Astrocyte of the spinal cord (primary cell): ENCODE data around the gene STXBP3.
A peak's percentile ranks its signal among the peaks of the same experiment; 100 is the strongest.

Source experiments
- DNase-seq: peaks from one replicate; pipeline ENCODE4 v3.0.0; 2011; ENCODE audit warnings: low read depth, low spot score
- H3K4me3 ChIP-seq: 2 replicates; pipeline ENCODE4 v1.5.1; 2011; ENCODE audit warnings: low read depth, mild to moderate bottlenecking, low read length, moderate library complexity
- in situ Hi-C: cut with HindIII; loops from 2 replicates; pipeline ENCODE4 v1.10.0; 2017; ENCODE audit warnings: low sequenced_read_pairs
- TF ChIP-seq, protein P1 (sequence below): IDR thresholded peaks from 2 replicates; pipeline ENCODE4 v1.5.1; 2012; ENCODE audit warnings: low read depth, mild to moderate bottlenecking, low read length, inconsistent platforms

STXBP3 gene

GRCh38 chr1:108799001-108799400 lies 52.5 kb downstream of the STXBP3 start:
- no peak for DNase-seq
- in situ Hi-C loops = no loop called here
- H3K4me3 ChIP-seq = no peak overlapping the region
- TF ChIP-seq, protein P1, sequence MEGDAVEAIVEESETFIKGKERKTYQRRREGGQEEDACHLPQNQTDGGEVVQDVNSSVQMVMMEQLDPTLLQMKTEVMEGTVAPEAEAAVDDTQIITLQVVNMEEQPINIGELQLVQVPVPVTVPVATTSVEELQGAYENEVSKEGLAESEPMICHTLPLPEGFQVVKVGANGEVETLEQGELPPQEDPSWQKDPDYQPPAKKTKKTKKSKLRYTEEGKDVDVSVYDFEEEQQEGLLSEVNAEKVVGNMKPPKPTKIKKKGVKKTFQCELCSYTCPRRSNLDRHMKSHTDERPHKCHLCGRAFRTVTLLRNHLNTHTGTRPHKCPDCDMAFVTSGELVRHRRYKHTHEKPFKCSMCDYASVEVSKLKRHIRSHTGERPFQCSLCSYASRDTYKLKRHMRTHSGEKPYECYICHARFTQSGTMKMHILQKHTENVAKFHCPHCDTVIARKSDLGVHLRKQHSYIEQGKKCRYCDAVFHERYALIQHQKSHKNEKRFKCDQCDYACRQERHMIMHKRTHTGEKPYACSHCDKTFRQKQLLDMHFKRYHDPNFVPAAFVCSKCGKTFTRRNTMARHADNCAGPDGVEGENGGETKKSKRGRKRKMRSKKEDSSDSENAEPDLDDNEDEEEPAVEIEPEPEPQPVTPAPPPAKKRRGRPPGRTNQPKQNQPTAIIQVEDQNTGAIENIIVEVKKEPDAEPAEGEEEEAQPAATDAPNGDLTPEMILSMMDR = no peak

GRCh38 chr1:108801101-108801500 lies 54.6 kb downstream of the STXBP3 start:
- no peak overlapping the region for H3K4me3 ChIP-seq
- TF ChIP-seq, protein P1 = no peak
- DNase-seq = peak; percentile 36
- in situ Hi-C loops = no loop called here

DNA sequence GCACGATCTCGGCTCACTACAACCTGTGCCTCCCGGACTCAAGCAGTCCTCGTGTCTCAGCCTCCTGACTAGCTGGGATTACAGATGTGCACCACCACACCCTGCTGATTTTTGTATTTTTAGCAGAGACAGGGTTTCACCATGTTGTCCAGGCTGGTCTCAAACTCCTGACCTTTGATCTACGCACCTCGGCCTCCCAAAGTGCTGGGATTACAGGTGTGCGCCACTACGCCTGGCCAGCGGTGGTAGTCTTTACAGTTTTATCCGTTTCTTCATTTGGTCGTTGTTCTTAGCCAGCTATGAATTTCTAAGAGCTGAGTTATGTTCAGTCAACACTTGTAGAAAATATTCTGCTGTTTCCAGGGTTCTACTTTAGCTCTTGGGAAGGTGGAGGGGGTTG lies 57.1 kb downstream of the STXBP3 start:
- in situ Hi-C loops = no loop called here
- no peak for DNase-seq
- no peak overlapping the region for H3K4me3 ChIP-seq
- TF ChIP-seq, protein P1 = no peak

- DNase-seq = no peak
- TF ChIP-seq, protein P1 = no peak
- in situ Hi-C loops = no loop called here
- no peak overlapping the region for H3K4me3 ChIP-seq
Measured at GRCh38 chr1:108808438-108808837, 62.0 kb downstream of the STXBP3 start.

- in situ Hi-C loops = no loop called here
- DNase-seq = no peak
- H3K4me3 ChIP-seq = no peak overlapping the region
- TF ChIP-seq, protein P1 = no peak
Measured at GRCh38 chr1:108811611-108812010, 65.1 kb downstream of the STXBP3 start.

DNA sequence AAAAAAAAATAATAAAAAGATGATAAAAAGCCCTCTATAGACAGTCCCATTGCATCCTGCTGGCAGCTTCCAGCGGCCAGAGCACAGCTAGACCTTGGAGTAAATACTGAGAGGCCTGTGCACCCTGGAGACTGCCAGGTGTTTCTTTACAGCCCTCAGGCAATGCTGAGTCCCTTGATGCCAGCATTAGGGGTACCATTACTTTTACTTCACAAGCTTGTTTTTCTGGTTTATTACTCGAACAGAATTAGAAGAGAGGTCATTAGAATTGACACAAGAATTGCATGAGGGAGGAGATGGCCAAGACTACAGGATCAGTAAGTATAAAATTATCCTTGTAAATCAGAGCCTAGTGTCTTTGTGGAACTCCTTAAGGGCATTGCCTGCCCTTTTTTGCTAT lies 66.9 kb downstream of the STXBP3 start:
- TF ChIP-seq, protein P1 = no peak
- DNase-seq = no peak
- H3K4me3 ChIP-seq = no peak overlapping the region
- in situ Hi-C loops = no loop called here

DNA sequence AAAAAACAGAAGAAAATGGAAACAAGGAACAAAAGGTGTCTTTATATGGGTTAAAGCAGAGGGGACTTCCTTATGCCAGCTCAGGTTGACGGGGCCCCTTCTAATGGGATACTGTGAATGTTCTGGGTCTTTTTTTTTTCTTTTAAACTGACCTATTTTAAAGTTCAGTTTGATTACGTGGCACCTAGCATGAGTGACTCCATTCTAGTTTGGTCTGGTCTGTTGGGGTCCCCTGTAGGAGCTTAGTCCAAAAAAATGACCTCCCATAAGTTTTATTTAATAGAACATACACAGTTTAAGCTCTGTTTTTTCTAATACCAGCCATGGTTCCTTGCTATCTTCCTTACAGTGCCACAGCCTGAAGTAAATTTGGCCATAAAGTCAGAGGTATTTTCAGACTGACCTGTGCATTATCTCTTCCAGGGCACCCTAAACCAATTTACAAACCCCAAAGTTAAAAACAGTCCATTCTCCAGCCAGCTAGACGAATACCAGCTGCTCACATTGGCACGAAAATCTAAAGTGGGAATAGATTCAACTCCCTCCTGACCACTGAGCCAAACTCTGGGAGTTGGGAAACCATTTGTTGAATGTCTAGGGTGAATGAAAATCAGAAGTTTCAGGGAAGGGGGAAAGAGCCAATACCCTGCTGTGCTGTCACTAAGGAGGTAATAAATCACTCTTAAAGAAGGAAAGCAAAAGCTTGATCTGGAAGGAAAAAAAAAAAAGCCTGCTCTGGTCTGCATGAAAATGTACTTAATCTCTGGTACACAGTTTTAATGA lies 68.1 kb downstream of the STXBP3 start:
- in situ Hi-C loops = no loop called here
- TF ChIP-seq, protein P1 = no peak
- H3K4me3 ChIP-seq = no peak overlapping the region
- peak; percentile 65 for DNase-seq
